ENCODE results near the gene TMEM164.

The TMEM164 gene

GRCh38 chrX:110042496-110042895 is 39.6 kb downstream of the TMEM164 start:
- DNase-seq, result no peak

DNA sequence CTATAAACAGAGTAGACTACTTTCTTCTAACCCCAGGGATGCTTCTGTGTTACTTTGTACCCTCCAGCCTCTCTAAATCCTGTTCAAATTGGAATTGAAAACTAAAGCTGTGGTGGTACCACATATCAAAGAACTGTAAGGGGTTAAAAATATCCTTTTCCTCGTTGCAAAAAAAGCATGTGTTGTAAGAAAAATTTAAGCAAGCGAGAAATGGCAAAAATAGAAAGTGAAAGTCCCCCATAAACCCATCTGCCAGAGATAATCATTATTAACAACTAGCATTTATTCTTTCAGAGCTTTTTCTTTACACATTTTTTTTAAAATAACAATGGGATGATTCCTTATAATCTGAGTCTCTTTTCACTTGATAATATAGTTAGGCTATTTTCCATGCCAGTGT is 40.6 kb downstream of the TMEM164 start:
- no peak for DNase-seq

GRCh38 chrX:110044346-110045249 is 41.7 kb downstream of the TMEM164 start:
- no peak for DNase-seq

DNA sequence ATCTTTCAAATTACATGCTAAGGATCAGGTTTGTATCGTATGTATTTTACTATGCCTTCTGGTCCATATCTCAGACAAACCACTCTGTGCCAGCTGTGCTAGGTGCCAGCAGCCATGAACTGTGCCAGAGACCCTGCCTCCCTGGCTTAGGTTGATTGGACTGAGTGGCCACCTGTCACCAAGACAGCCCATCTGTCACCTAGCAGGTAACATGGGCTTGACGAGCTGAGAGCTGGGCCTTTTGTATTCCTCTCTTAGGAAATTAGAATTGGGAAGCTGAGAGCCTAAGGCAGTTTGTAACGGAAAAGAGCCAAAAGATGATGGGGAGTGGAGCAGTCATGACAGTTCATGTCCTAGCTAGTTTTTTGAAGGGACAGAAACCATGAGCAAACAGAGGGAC is 42.5 kb downstream of the TMEM164 start:
- DNase-seq, result peak; percentile 15

- DNase-seq, result peak; percentile 81
Observed at GRCh38 chrX:110046001-110046400, 43.1 kb downstream of the TMEM164 start.

GRCh38 chrX:110046971-110047370 is 44.1 kb downstream of the TMEM164 start:
- DNase-seq, result peak; percentile 18

DNA sequence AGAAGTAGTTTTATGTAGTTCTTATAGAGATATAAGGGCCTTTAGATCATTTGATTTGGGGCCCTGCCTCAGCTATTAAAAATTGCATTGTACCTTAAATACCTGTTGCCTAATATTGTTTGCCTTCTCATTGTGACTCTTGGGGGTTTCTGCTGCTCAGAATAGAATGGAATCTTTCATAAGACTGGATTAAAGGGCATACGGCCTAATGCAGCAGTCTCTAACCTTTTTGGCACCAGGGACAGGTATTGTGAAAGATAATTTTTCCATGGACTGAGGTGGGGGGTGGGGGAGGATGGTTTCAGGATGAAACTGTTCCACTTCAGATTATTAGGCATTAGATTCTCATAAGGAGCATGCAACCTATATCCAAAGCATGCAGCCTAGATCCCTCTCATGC is 46.2 kb downstream of the TMEM164 start:
- DNase-seq, result no peak

DNA sequence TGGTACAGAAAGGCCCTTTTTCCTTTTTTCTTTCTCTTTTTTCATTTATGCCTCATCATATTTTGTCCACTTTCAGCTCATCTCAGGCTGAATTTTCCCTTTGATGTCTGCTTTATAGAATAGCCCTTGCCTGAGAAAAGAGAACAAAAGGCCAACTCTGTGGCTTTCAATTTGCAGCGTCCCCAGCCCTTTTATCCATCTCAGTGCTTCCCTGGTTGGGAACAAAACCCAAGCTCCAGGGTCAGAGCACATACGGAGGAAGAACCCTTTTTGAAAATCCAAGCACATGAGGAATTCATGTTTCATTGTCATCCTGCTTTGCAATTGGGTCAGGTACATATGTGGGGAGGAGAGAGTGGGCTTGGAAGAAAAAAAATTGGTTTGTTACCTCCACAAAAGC is 47.5 kb downstream of the TMEM164 start:
- no peak for DNase-seq

- no peak for DNase-seq
Observed at GRCh38 chrX:110050901-110051300, 48.0 kb downstream of the TMEM164 start.

DNA sequence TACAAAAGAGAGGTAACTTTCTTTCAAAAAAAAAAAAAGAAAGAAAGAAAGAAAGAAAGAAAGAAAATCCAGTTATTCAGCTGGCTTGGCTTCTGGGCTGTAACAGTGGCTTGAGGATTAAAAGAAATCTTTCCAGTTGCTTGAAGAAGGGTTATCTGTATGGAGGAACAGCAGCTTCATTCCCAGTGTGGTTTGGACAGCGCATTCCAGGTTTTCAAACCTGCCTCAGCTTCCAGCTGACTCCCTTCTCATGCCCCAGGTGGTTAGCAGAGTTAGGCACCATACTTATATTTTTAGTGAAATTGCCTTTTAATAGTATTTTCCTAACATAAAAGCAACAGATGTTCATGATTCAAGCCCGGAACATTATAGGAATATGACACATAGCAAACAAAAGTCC is 48.6 kb downstream of the TMEM164 start:
- no peak for DNase-seq

GRCh38 chrX:110052303-110052702 is 49.4 kb downstream of the TMEM164 start:
- DNase-seq, result no peak

GRCh38 chrX:110053453-110053852 is 50.5 kb downstream of the TMEM164 start:
- DNase-seq, result no peak

GRCh38 chrX:110055616-110056015 is 52.7 kb downstream of the TMEM164 start:
- DNase-seq, result no peak

GRCh38 chrX:110056419-110056818 is 53.5 kb downstream of the TMEM164 start:
- DNase-seq, result no peak

- DNase-seq, result no peak
Observed at GRCh38 chrX:110059410-110059809, 56.5 kb downstream of the TMEM164 start.

- no peak for DNase-seq
Observed at GRCh38 chrX:110060317-110060716, 57.4 kb downstream of the TMEM164 start.

DNA sequence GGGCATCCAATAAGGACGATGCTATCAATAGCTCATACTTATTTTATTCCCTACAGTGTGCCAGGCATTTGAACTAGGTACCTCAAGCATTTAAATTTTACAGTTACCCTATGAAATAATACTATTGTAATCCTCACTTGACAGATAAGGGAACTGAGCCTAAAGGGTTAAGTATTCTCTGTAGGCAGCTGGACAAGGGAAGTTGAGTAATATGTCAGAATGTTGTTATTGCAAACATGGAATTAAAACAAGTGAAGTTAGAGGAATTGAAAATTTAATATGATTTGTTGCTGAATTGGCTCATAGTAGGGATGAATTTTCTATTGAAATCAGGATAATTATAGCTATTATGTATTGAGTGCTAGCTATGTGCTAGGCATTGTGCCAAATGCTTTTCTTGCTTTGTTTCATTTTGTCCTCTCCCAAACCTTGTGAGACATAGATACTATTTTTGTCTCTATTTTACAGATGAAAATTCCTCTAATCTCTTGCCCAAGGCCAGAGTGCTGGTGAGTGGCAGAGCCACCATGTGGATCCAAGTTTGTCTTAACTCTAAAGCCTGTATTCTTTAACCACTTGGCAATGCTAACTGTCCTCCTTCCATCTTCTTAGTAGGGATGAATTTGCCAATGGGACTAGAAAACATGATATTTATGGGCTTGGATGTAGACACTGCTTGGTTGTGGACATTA is 58.1 kb downstream of the TMEM164 start:
- DNase-seq, result no peak

DNA sequence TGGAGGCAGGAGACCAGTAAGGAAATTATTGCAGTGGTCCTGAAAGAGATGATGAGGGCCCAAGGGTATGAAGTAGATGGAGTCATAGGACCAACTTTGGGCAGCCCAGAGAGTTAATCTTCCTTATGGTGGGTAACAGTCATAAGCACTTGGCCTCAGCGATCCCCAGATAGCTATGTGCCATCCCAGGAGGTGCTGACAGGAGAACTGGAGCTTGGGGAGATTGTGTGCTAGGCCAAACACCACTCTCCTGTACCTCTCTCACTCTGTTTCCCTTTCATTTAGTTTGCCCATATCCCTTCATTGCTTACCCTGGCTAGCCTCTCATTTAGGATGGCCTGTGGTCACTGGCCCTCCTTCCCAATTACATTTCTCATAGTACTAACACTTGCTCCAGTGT is 60.0 kb downstream of the TMEM164 start:
- no peak for DNase-seq

DNA sequence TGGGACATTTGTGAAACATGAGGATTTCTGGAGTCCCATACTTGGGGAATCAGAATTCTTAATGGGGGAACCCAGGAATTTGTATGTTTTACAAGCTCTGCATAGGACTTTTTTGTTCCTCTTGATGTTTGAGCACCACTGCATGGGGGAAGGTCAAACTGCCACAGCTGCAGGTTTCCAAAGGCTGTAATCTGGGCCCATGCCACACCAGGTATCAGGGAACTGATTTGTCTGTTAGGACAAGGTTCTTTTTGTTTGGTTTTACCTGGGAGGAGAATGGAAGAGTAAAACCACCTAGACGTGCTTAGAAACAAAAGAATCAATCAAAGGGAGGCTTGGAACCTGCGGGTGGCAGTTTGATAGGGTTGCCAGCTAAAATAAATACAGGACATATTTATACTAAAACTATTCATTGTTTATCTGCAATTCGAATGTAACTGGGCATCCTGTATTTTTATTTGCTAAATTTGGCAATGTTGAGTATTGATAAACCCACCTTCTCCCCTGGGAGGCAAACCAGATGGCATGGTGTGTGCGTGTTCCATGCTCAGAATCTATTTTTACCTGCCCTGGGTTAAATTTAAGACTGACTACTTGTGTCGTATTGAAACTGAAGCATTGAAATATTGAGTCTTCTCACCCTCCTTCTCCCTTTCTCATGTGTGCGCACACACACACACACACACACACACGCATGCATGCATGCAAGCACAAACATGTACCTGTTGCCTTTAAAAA is 63.7 kb downstream of the TMEM164 start:
- DNase-seq, result peak; percentile 65

GRCh38 chrX:110070970-110071369 is 68.1 kb downstream of the TMEM164 start:
- DNase-seq, result no peak

DNA sequence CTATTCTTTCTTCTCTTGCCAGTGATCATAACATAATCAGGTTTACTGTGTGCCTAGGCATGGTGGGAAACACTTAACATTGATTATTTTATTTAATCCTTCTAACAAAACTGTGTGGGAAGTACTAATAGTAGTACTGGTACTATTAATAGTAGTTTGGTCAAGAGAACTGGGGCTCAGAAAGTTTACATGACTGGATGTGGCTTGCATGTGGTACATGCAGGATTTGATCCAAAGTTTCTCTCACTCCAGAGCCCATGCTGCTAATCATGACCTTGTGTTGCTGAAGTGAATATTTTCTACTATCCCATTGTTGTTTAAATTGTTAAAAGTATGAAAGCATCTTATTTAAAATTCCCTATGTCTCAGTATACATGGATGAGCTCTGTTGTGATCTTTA is 78.4 kb downstream of the TMEM164 start:
- no peak for DNase-seq

- no peak for DNase-seq
Observed at GRCh38 chrX:110081740-110082139, 78.8 kb downstream of the TMEM164 start.

- DNase-seq, result no peak
Observed at GRCh38 chrX:110082161-110082560, 79.2 kb downstream of the TMEM164 start.

Data from NCI-H146 (cell line).